Measurements from ENCODE around the gene CETN1. TPM values are rescaled to one million over a fixed set of nuclear protein-coding genes. Genes with fewer than 3 reads are reported as not detected.

The CETN1 gene
- polyA plus RNA-seq, 3 donors: not detected

DNA sequence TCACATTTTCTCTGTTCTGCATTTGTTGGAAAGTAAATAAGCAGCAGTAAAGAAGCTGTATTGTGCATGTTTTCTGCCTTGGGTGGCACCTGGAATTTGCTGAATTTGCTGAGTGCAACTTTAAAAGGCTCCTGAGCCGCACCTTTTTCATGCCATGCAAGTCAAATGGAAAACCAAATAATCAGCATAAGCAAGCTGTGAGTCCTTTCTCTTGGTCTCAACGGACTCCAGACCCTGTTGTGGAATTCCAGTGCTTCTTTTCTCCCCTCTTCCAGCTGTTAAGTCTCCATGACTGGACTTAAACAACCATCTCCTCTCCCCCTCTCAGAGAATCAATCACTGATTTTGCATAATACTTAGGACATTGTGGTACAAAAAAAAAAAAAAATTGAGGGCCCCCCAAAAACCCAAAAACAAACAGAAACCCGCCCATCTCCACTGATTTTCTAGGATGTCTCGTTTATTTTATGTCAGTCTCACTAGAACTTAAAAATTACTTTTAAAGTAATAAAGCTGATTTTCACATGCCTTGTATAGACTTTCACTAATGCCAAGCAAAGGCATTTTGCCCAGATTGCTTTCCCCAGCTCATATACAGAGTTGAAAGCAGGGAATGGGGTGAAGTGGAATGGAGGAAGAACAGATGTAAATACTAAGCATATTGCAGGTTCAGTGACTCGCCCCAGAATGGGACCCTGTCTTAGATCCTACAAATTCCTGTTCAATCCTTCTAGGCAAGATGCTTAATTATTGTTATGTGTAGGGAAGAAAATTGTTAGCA lies 5.1 kb upstream of the CETN1 start:
- DNase-seq (ENCODE audit: low read depth in 3 of 3, low spot score in 2 of 3): no peak

DNA sequence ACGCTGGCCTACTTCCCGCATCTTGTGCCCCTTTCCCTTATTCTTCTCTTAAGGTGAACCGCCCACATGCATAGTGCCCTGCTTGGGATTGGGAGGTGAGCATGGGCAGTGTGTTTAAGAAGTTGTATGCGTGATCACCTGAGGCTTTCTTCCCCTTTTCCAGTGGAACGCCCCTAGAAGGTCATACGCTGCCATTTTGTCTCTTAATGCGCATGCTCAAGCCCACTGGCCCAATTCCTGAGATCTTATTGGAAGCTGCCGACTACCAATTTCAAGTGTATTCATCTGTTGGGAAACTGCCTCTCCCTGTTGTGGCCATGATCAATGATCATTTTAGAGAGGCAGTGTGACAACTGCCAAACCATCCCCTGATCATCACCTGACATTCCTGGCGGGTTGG lies 3.3 kb upstream of the CETN1 start:
- no peak for DNase-seq (ENCODE audit: low read depth in 3 of 3, low spot score in 2 of 3)

- no peak for DNase-seq (ENCODE audit: low read depth in 3 of 3, low spot score in 2 of 3)
Measured at GRCh38 chr18:577643-578375, 2.4 kb upstream of the CETN1 start.

DNA sequence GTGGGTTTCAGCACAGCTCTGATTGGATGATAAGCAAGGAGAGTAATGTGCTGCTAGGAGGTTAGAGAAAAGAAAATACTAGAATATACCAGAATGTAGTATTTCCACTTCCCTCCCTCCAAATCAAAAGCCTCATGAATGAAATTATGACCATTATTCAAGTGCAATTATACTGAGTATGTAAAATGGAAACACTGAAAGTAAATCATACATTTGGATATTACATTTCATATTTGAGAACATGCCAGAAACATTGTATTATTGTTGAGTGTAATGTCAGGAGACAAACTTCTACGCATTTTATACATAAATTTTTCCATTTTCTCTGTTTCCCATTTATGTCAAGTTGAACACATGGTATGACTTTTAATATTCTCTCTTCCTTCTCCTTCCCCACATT lies 942 bp upstream of the CETN1 start:
- DNase-seq (ENCODE audit: low read depth in 3 of 3, low spot score in 2 of 3): no peak

DNA sequence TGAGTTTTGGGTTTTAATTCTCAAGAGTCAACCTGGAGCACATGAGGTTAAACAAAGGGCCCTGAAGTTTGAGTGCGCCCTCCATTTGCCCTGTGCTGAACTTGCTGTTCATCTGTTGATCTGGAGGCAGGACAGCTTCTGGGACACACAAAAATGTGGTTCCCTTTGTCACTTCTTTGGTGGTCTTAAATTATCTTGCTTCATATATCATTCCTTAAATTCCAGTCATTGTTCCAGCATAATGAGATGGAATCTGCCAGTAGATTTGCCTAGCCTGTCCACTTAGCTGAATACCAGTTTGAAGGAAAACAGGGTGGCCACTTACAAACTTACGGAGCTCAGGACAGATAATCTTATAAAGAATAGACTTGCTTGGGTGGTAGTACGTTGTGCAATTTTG lies 916 bp downstream of the CETN1 start:
- no peak for DNase-seq (ENCODE audit: low read depth in 3 of 3, low spot score in 2 of 3)

- DNase-seq (ENCODE audit: low read depth in 3 of 3, low spot score in 2 of 3): no peak
Measured at GRCh38 chr18:582465-582864, 2.3 kb downstream of the CETN1 start.

- no peak for DNase-seq (ENCODE audit: low read depth in 3 of 3, low spot score in 2 of 3)
Measured at GRCh38 chr18:595068-595467, 14.9 kb downstream of the CETN1 start.

- DNase-seq (ENCODE audit: low read depth in 3 of 3, low spot score in 2 of 3): no peak
Measured at GRCh38 chr18:595571-595970, 15.4 kb downstream of the CETN1 start.

- no peak for DNase-seq (ENCODE audit: low read depth in 3 of 3, low spot score in 2 of 3)
Measured at GRCh38 chr18:596288-596881, 16.2 kb downstream of the CETN1 start.

DNA sequence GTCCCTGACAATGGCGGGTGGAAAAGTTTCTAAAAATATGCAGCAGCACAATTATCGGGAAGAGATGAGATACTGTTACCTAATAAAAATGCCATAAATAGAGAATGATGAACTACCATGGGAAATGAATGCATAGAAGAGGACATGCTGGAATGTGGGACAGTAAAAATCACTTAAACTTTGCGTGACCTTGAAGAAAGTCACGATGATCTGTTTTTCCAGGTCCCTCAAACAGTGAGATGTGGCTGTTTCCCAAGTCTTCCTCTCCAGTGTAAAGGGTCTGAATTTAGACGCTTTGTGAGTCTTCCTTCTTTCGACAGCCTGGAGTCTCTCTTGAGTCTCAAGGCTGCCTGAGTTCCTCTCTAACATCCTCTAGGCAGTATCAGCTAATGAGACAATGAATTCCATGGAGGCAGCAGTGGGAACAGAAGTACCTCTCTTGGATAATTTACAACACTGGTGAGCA lies 18.0 kb downstream of the CETN1 start:
- no peak for DNase-seq (ENCODE audit: low read depth in 3 of 3, low spot score in 2 of 3)

GRCh38 chr18:600107-600506 lies 19.9 kb downstream of the CETN1 start:
- DNase-seq (ENCODE audit: low read depth in 3 of 3, low spot score in 2 of 3): no peak

DNA sequence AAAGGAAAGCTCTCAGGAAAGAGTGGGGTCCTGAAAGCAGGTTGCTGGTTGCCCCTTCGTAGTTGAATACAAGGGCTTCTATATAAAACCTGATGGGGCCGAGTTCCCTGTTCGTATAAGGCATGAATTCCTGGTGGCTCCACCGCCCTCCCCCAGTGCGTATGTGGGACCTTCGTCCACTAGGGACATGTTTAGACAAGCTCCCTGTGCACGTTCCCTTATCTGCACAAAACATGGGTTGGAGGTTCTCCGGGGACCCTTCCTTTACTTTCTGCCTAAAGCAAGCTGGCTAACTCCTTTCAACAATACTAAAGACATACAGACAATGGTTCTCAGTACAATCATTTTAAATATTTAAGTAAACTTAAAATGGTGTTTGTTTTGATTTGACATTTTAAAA lies 24.6 kb downstream of the CETN1 start:
- no peak for DNase-seq (ENCODE audit: low read depth in 3 of 3, low spot score in 2 of 3)

DNA sequence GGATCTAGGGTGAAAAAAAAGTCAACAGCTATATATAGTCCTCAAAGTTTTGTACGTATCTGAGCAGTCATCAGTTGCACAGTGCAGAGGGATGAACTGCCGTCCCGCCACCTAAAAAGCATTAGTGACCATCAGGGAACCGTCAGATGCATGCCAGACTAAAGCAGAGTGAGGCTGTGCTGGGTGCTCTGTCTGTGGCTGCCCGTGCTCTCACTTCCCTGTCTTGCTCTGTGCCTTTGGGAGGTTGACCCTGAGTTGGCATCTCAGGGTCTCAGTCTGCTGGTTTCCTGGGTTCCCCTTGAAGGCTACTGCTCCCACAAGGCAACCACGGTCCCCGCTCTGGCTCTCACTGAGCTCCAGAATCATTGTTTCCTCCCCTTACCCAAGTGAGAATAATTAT lies 27.8 kb downstream of the CETN1 start:
- no peak for DNase-seq (ENCODE audit: low read depth in 3 of 3, low spot score in 2 of 3)

GRCh38 chr18:610214-610928 lies 30.2 kb downstream of the CETN1 start:
- DNase-seq (ENCODE audit: low read depth in 3 of 3, low spot score in 2 of 3): no peak

- DNase-seq (ENCODE audit: low read depth in 3 of 3, low spot score in 2 of 3): no peak
Measured at GRCh38 chr18:612156-612555, 32.0 kb downstream of the CETN1 start.

- DNase-seq (ENCODE audit: low read depth in 3 of 3, low spot score in 2 of 3): no peak
Measured at GRCh38 chr18:614193-614592, 34.0 kb downstream of the CETN1 start.

- DNase-seq (ENCODE audit: low read depth in 3 of 3, low spot score in 2 of 3): no peak
Measured at GRCh38 chr18:615092-615521, 34.9 kb downstream of the CETN1 start.

DNA sequence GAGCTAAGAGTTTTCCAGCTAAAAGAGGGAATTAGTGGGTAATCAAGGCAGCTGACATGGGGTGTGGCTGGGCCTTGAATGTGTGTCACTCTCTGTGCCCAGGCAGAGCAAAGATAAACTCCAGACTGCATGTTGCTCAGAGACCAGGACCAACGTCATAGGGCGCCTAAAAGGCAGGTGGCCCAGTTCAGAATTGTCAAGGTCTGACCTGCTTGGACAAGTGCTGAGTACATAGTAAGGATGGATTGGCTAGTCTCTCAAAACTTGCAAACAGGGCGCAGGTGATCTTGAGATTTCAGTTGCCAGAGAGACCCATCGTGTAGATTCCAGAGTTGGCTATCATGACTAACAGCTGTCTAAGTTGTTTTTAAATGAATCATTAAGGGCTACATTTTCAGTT lies 35.6 kb downstream of the CETN1 start:
- DNase-seq (ENCODE audit: low read depth in 3 of 3, low spot score in 2 of 3): no peak

- DNase-seq (ENCODE audit: low read depth in 3 of 3, low spot score in 2 of 3): no peak
Measured at GRCh38 chr18:616380-616995, 36.3 kb downstream of the CETN1 start.

DNA sequence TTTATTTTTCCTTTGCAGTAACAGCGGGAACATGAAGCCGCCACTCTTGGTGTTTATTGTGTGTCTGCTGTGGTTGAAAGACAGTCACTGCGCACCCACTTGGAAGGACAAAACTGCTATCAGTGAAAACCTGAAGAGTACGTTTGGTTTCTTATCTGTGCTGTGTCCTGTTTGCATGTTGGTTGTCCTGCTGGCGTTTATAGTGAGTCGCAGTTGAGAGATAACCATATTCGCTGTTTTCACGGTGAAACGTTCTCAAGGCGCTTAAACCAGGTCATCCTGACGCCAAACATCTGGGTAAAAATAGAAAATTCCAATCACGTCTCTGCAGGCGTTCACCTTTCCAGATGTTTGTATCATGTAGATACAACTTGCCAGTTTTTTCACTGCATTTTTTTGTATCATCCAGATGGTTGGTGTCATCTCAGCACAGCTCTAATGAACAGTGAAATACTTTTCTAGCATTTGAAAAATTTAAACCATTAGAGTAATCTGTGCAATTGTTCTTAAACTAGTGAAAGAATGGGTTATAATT lies 37.9 kb downstream of the CETN1 start:
- no peak for DNase-seq (ENCODE audit: low read depth in 3 of 3, low spot score in 2 of 3)

All from right renal cortex interstitium (tissue), 3 donors.